ENCODE results near the gene PTPRJ. TPM values are rescaled to one million over a fixed set of nuclear protein-coding genes. Genes with fewer than 3 reads are reported as not detected.

PTPRJ gene
- total and polyA plus RNA-seq, 2 of the 13 experiments (the other 11 are each of a cell fraction or from before 2014, with no cell fraction given) = 1.0 to 1.2 TPM

DNA sequence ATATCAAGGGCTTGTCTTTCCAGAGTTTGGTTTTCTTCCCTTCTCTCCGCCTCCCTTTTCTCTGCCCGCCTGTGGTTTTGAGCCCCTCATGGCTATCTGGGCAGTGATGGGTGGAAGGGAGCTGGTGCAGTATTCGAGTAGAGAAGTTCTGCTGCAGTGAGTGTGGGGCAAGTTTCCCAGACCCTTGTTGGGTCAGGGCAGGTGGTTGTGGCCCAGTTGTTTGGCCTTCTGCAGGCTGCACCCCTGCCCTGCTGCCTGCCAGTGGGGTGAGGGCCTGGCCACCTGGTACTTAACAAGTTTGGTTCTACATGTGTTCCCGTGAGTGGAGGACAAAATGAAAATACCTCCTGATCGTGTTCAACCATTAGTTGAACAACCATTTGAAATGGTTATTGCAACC lies 65.2 kb downstream of the PTPRJ start:
- Histone ChIP-seq H3K79me2 (ENCODE audit: insufficient read depth, low read length) (no peaks in the 10 kb centered on the region), H3K4me3 (replicated peaks in 1 of 3; ENCODE audit: insufficient read depth in 1 of 3, low read depth in 2 of 3, low read length in 3 of 3) (no peak overlapping the region), H3K9me3 (ENCODE audit: low read length) (no peaks in the 10 kb centered on the region), H3K27ac (ENCODE audit: extremely low read length, insufficient read depth, low read length) (no peak overlapping the region), H3K27me3 (ENCODE audit: control insufficient read depth in 1 of 2, insufficient read depth in 2 of 2, low read length in 2 of 2) (no peaks in the 10 kb centered on the region), H3K4me1 (ENCODE audit: insufficient read depth, low read length) (peaks cover 11% of the 10 kb centered on the region), H4K20me1 (ENCODE audit: insufficient read depth, low read length) (no peaks in the 10 kb centered on the region), H3K36me3 (replicated peaks in 1 of 2; ENCODE audit: control insufficient read depth in 1 of 2, insufficient read depth in 2 of 2, low read length in 2 of 2) (no peaks in the 10 kb centered on the region), H3K4me2 (ENCODE audit: low read depth, low read length) (no peak overlapping the region), H3K9ac (ENCODE audit: insufficient read depth, low read depth, low read length) (no peak overlapping the region), H2AFZ (ENCODE audit: low read length) (no peak overlapping the region)
- ChIA-PET POLR2A (no interaction called here), CTCF (ENCODE audit: low intra/inter-chr PET ratio, low total read pairs) (no interaction called here)
- no peak for TF ChIP-seq ZNF101 (CRISPR knock-in tag; IDR thresholded peaks at IDR 0.05; ENCODE audit: borderline replicate concordance, low read depth)
- TF ChIP-seq, protein P1, sequence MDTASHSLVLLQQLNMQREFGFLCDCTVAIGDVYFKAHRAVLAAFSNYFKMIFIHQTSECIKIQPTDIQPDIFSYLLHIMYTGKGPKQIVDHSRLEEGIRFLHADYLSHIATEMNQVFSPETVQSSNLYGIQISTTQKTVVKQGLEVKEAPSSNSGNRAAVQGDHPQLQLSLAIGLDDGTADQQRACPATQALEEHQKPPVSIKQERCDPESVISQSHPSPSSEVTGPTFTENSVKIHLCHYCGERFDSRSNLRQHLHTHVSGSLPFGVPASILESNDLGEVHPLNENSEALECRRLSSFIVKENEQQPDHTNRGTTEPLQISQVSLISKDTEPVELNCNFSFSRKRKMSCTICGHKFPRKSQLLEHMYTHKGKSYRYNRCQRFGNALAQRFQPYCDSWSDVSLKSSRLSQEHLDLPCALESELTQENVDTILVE (CRISPR knock-in tag; IDR thresholded peaks at IDR 0.05) = no peak
- TF ChIP-seq JDP2 (CRISPR knock-in tag; IDR thresholded peaks at IDR 0.05; ENCODE audit: borderline replicate concordance) = no peak
- FAIRE-seq = no peak
- intact Hi-C loops (cut with micrococcal nuclease; ENCODE audit: unreplicated experiment) (no loop called here), in situ Hi-C loops (cut with HindIII; ENCODE audit: extremely low pct_ligation_motif_present, low pct_unique_long_range_greater_than_20kb) (no loop called here)
- ATAC-seq = no peak
- WGBS (ENCODE audit: low lambda C conversion rate) = 88% methylated on average over 5 of the region's 5 CpGs
- DNase-seq (ENCODE audit: low spot score) = no peak
- no TSS peak for BruUV-seq (replicated peaks)

DNA sequence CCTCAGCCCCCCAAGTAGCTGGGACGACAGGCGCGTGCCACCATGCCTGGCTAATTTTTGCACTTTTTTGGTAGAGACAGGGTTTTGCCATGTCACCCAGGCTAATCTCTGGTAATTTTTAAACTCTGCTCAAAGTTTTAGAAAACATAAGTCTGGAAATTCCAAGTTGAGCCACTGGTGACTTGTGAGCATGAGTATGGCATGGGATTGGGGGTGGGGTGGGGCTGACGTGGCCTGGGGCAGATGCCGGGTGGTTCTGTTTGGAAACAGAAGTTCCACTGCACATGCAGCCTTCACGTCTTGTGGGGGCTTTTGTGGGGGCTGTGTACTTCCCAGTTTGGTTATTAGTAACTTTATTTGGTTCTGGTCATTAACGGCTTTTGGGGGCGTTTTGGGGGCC lies 67.3 kb downstream of the PTPRJ start:
- Histone ChIP-seq H3K4me2 (ENCODE audit: low read depth, low read length) (no peak overlapping the region), H4K20me1 (ENCODE audit: insufficient read depth, low read length) (no peaks in the 10 kb centered on the region), H3K36me3 (replicated peaks in 1 of 2; ENCODE audit: control insufficient read depth in 1 of 2, insufficient read depth in 2 of 2, low read length in 2 of 2) (no peaks in the 10 kb centered on the region), H3K9me3 (ENCODE audit: low read length) (no peaks in the 10 kb centered on the region), H3K27me3 (ENCODE audit: control insufficient read depth in 1 of 2, insufficient read depth in 2 of 2, low read length in 2 of 2) (no peaks in the 10 kb centered on the region), H3K79me2 (ENCODE audit: insufficient read depth, low read length) (no peaks in the 10 kb centered on the region), H3K27ac (ENCODE audit: extremely low read length, insufficient read depth, low read length) (no peak overlapping the region), H2AFZ (ENCODE audit: low read length) (no peak overlapping the region), H3K4me3 (replicated peaks in 1 of 3; ENCODE audit: insufficient read depth in 1 of 3, low read depth in 2 of 3, low read length in 3 of 3) (no peak overlapping the region), H3K4me1 (ENCODE audit: insufficient read depth, low read length) (peaks cover under 1% of the 10 kb centered on the region; the same call in 1 of the 2 replicates), H3K9ac (ENCODE audit: insufficient read depth, low read depth, low read length) (no peak overlapping the region)
- no peak for FAIRE-seq
- ATAC-seq = no peak
- 69% methylated on average over 6 of the region's 8 CpGs for WGBS (ENCODE audit: low lambda C conversion rate)
- ChIA-PET CTCF (ENCODE audit: low intra/inter-chr PET ratio, low total read pairs) (no interaction called here), POLR2A (no interaction called here)
- no peak for DNase-seq (ENCODE audit: low spot score)
- TF ChIP-seq ZNF333 (CRISPR knock-in tag; IDR thresholded peaks at IDR 0.05; ENCODE audit: borderline replicate concordance) = no peak
- TF ChIP-seq, protein P2, sequence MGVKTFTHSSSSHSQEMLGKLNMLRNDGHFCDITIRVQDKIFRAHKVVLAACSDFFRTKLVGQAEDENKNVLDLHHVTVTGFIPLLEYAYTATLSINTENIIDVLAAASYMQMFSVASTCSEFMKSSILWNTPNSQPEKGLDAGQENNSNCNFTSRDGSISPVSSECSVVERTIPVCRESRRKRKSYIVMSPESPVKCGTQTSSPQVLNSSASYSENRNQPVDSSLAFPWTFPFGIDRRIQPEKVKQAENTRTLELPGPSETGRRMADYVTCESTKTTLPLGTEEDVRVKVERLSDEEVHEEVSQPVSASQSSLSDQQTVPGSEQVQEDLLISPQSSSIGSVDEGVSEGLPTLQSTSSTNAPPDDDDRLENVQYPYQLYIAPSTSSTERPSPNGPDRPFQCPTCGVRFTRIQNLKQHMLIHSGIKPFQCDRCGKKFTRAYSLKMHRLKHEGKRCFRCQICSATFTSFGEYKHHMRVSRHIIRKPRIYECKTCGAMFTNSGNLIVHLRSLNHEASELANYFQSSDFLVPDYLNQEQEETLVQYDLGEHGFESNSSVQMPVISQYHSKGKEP (CRISPR knock-in tag; IDR thresholded peaks at IDR 0.05) = no peak
- no peak for TF ChIP-seq SP2 (CRISPR knock-in tag; IDR thresholded peaks at IDR 0.05)
- no peak for TF ChIP-seq NFKBIZ (CRISPR knock-in tag; IDR thresholded peaks at IDR 0.05)
- TF ChIP-seq, protein P3, sequence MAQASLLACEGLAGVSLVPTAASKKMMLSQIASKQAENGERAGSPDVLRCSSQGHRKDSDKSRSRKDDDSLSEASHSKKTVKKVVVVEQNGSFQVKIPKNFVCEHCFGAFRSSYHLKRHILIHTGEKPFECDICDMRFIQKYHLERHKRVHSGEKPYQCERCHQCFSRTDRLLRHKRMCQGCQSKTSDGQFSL (CRISPR knock-in tag; IDR thresholded peaks at IDR 0.05) = no peak
- in situ Hi-C loops (cut with HindIII; ENCODE audit: extremely low pct_ligation_motif_present, low pct_unique_long_range_greater_than_20kb) = no loop called here
- no TSS peak for BruUV-seq (replicated peaks)
- intact Hi-C loops (cut with micrococcal nuclease; ENCODE audit: unreplicated experiment) = no loop called here
